Frontal cortex (tissue), 4 donors: Measurements from ENCODE around the gene USP3. TPM values are rescaled to one million over a fixed set of nuclear protein-coding genes. Genes with fewer than 3 reads are reported as not detected.
A peak's percentile ranks its signal among the peaks of the same experiment; 100 is the strongest.

Experiments used
- DNase-seq, 2 donors: peaks; one replicate each; pipeline ENCODE4 v3.0.0; 2012; ENCODE audit warnings: low spot score in 2 of 2
- FAIRE-seq: peaks from 2 replicates; lab custom pipeline; 2012; peaks lifted over from hg19 to GRCh38; lab: Jason Lieb, UNC
- total RNA-seq: library from RNA; depleted of rRNA; stranded (reverse); fragments of >200 nt; gene quantifications from one replicate; pipeline ENCODE4 v1.2.3, GENCODE V29; 2014
- donor health status: control.
- donor health status: control.
- donor health status: control.

USP3 gene
- total RNA-seq, 1 donor from 2014 or later, result 68.9 TPM

DNA sequence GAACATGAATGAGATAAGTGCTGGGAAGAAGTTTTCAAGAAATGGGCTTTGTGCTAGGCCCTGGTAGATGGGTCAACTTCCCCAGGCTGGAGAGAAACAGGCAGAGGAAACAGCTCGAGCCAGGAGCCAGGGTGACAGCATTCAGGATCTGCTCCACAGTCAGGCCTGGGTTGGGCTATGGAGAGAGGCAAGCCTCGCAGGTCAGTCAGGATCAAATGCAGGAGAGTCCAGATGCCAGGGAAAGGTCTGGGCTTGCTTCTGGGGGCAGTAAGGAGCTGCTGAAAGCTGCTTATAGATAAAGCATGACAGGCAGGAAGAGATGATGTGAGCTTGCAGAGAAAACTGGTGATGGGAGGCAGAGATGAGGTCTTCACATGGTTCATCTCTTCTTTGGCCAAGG is 11.0 kb upstream of the USP3 start:
- DNase-seq (no peak), FAIRE-seq (no peak)

DNA sequence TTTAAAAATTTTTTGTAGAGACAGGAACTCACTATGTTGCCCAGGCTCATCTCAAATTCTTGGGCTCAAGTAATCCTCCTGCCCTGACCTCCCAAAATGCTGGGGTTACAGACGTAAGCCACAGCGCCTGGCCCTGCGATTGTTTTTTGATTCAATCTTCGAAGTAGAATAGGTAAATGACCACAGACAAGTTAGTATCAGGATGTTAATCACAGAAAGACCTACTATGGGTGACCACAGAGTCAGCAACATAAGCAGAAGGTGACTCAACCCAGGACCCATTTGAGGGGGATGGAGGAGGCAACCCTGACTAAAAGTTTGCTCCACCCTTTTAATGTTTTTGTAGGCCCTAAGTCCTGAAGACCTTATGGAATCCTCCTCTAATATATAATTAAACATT is 10.0 kb upstream of the USP3 start:
- FAIRE-seq (no peak), DNase-seq (no peak)

DNA sequence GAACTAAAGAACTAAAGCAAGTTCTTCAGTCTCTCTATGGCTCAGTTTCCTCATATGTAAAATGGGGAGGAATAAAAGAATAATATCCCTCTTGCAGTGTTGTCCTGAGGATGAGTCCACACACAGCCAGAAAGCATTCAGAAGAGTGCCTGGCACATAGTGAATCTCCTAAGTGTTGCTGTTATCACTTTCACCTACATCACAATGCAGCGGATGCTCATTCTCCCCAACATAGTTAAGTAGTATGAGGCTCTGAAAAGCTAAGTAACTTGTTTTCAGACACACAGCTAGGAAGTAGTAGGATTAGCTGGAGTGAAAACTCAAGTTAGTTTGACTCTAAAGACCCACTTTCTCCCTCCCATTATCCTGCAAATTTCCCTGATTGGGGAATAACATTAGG is 9.1 kb upstream of the USP3 start:
- FAIRE-seq, result no peak
- no peak for DNase-seq

DNA sequence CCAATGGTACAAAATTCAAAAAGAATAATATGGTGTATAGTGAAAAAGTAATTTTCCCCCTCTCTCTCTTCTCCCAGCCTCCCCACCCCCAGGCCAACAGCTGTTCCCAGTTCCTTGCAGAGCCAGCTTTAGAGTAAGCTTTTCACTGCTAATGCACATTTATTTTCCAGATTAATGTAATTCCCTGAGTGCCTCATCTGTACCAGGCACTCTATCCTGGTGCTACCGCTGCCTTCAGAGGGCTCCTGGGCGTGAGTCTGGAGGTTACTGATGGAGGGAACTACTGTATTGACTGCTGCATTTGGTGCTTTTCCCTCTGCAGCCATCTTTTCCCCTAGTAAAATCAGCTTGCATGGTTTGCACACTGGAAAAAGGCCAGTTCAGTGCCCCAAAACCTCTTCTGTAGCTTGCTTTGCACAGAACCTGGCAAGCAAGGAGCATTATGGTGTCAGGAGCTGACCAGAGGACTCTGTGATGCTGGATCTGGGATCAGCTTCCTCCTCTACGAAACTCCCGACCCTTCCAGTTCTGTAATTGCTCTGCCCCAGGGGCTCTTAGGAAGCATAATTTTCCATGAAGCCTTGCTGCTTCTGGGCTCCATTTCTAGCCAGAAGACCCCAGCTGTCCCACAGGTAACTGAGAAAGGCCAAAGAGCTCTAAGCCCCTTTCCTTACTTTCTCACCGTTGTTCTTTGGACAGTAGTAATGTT is 8.5 kb upstream of the USP3 start:
- FAIRE-seq, result no peak
- DNase-seq, result no peak

DNA sequence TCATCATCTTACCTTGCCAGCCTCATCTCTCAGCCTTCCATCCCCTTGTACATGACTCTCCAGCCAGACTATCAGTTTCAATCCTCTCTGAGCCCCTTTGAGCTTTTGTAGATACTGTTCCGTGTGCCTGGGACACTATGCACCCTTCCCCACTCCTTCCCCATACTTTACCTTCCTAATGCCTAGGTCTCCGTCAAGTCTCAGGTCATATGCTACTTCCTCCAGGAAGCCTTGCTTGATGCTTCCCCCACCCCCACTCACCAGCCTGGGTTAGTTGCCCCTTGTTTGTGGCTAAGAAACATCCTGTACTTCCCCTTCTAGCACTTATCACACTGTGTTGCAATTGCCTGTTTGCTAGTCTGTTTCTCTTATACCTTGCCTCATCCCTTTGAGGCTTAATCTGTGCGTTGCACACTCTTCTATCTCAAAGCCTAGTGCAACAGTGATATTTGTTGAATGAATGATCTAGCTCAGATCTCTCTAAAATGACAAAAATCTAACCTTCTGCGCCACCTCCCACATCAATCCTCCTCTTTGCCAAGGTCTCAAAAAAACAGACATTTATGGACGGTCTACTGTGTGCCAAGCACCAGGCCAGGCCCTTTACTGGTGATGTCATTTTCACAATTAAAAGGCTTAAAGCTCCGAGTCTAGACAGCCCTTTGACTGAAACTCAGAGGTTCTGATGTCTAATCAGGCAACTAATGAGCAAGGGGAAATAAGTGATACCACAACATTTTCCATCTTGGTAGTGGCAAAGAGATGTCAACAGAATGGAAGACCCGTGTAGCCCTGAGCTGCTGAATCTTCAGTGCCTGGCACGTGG is 6.5 kb upstream of the USP3 start:
- DNase-seq (no peak), FAIRE-seq (no peak)

DNA sequence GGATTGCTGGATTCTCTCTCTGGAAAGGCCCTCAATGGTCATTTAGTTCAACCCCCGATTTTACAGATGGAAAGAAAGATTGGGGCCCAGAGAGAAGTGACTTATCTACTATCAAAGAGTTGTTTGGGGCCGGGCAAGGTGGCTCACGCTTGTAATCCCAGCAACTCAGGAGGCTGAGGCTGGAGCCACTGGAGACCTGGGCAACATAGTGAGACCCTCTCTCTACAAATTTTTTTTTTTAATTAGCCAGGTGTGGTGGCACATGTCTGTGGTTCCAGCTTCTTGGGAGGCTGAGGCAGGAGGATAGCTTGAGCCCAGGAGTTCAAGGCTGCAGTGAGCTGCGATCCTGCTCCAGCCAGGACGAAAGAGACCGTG is 5.2 kb upstream of the USP3 start:
- no peak for FAIRE-seq
- DNase-seq, result no peak

DNA sequence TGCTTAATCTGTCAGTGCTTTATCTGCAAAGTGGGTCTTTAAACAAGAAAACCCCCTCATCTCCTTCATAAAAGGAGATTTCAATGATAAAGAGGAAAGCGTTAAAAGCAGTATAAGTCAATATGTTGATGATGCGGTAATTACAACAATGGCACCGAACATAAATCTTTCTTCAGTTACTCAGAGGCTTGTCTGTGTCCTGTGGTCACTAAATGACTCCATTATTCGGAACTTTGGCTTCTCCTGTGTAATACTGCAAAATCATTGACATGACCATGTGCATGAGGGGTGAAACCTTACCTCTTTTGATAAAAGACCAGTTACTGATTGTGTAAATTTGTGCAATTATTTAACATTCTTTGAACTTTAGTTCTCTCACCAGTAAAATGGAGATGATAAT is 4.8 kb upstream of the USP3 start:
- DNase-seq (no peak), FAIRE-seq (no peak)

DNA sequence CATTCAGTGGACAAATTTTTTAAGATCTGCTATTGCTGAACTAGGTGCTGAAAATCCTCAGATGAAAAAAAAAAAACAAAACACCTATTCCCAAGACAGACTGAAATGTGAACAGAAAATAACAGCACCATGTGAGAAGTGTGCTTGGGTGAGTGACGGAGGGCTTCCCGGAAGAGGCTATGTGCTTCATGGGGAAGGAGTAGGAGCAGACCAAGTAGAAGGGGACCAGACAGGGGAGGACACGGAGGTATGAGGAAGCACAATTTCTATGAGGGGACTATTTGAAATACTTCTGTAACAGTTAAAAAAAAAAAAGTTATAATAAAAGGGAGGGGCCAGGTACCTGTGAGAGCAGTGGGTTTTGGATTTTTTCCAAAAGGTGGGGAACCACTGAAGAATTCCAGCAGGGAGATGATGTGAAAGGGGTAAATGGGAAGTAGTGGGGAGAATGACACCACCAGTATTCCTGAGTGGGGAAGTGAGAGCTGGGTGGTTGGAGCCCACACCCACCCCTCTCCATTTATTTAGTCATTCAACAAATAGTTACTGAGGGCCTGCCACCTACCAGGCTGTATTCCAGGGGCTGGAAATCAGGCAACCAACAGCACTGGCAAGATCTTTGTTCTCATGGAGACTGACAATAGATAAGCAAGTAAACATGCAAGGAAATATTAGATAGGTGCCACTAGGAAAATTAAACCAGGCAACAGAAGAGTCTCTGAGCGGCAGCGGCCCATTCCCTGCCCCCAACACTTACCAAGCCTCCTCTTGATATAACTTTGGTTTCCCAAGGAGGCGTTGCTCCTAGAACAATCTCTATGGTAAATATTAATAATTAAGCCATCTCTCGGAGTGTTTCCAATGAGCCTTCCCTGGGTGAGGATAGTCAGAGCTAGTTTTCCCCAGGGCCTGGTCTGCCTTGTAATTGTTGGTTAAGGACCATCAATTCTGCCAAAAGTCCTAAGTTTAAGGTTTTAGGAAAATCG is 3.8 kb upstream of the USP3 start:
- no peak for FAIRE-seq
- DNase-seq, result no peak

DNA sequence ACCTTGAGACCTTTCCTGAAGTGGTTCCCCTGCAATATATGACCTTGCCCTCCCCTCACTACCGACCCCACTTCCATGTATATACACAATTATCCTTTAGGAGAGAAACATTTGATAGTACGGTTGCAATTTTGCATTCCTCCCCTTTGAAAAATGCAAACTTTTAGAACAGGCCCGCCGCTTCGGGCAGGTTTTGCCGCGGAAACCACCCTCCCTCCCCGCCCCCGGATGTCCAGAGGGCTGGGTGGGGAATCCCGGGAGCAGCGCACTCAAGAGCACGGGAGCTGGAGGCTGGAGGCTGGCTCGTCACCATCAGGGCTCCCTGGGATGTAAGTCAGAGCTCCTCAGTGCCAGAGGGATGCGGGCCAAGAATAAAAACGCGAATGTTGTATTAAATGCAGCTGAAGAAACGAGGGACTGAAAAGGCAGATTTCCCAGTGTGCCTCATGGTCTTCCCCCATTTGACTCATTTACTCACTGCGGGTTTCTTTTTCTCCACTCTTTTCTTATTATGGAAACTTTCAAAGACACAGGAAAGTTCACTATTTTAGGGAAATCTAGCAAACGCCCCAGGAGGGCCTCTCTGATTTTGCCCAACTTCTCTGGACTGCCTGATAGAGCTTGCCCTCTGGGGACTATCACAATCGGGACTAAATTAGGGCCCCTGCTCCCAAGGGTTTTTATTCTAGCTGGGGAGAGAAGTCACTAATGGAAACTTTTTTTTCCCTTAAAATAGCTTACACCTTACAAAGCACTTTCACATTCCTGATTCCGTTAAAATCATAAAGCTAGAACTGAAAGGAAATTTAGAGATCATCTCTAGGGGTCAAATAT is 2.9 kb upstream of the USP3 start:
- no peak for FAIRE-seq

DNA sequence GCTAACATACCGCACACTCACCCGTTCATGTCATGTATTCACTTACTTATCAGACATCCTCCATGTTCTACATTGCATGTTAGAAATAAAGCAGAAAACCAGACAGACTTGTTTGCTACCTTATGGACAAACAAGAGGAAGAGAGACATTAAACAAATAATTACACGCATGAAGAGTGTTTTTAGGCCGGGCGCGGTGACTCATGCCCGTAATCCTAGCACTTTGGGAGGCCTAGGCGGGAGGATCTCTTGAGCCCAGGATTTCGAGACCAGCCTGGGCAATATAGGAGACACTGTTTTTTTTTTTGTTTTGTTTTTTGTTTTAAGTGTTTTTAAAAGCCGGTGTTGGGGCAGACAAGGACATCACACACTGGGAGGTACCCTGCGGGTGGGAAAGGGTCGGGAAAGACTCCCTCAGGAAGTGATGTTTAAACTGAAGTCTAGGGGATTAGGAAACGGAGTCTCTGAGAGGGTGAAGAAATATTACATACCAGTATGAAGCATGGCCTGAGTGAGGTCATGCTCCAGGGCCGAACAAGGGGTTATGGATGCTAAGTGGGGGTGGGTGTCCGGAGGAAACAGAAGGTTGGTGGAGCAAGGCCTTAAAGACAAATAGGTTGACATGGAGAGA is 2.1 kb upstream of the USP3 start:
- DNase-seq (no peak), FAIRE-seq (no peak)

More for the DNA sequence above, 2.9 kb upstream of the USP3 start:
- peak in 1 of 2 donors; percentile 65 for DNase-seq

DNA sequence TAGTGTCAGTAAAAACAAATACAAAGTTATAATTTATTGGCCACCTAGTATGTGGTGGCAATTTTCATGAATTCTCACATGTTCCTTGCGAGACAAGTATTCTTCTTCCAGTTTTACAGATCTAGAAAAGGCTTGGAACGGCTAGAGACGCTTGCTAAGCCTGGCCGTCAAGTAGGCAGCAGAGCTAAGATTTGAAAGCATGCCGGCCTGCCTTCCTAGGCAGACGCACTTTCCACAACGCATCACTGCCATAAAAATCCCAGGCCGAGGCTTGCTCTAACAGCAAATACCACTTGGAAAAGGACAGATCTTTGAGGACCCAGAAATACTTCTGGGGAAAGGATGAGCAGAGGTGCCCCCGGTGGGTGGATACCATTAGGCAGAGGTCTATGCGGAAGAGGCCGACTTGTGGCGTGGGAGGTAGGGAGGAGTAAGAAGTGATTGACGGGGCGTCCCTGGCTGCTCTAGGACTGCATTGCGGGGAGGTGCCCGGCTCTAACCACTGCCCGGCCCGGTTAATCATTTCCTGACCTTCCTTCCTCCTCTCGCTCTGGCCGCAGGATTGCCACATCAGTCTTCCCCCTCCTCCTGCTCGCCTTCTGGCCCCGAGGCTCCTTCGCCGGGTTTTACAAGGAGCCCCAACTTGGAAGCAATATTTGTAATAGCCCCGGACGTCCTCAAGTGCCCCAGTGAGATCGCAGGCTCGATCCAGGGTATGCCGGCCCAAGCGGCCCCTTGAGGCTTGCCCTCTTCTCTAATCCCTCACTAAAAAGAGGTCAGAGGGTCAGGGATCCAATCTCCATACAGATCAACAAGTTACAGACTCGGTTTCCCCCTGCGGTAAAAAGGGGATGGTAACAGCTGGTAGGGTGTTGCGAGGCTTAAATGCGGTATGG is 1.3 kb upstream of the USP3 start:
- FAIRE-seq (no peak), DNase-seq (peak in 1 of 2 donors; percentile 37)

DNA sequence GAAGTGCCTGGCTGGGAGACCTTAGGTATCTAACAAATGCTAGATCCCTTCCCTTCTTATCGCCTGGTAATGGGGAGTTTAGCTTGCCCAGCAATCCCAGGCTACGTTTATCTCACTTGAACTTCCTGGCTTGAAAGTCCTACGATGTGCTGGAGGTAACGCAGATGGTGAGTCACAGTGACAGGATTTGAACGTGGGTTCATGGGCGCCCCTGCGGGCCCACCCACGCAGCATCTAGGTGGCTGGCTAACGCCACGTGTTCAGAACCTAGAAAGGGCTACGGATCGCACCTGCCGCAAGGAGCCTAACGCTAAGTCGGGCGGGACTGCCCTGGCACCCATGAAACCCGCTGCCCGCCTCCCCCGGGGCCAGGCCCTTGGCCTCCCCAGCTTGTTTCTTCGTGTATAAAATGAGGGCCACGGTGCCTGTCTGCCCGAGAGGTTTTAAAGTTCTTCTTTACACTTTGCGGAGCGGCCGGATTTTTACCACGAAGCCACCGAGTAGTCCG is 600 bp upstream of the USP3 start:
- peak in 1 of 2 donors; percentile 44 for DNase-seq

DNA sequence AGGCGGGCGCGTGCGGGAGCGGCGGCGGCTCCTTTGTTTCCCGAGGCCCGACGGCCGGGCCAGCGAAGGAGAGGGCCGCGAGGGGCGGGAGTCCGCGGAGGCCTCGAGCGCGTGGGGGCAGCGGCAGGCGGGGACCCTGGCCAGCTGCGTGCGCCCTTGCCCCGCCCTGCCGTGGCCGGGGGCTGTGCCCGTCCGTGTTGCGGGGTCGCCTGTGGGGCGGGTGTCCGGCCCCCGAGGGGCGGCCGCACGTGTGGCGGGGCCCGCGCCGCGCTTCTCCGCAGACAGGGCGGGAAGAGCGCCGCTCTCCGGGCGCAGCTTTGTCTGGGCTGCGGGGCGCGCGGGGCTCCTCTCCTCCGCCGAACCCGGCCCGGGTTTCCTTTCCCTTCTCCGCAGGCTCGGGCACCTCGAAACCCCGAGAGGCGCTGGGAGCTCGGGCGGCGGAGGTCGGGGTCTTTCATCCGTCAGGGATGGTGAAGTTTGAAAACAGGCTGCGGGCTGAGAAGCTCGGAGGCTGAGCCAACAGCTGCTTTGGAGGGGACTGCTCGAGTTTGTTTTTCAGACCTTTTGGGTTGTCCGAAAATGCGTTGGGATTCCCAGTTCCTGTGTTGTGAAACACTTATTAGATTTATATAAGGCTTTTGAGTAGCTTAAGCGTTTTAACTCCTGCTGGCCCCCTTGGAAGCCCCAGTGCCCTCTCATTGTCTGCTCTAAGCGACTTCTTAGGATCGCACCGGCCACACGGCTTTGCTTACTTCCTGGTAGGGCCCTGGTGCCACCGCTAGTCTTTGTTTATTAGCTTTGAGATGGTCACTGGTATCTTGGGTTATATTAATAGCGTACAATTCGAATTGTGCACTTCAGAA is 817 bp downstream of the USP3 start:
- DNase-seq, result peak in 1 of 2 donors; percentile 41
- FAIRE-seq, result no peak

More for the DNA sequence above, 600 bp upstream of the USP3 start:
- no peak for FAIRE-seq

DNA sequence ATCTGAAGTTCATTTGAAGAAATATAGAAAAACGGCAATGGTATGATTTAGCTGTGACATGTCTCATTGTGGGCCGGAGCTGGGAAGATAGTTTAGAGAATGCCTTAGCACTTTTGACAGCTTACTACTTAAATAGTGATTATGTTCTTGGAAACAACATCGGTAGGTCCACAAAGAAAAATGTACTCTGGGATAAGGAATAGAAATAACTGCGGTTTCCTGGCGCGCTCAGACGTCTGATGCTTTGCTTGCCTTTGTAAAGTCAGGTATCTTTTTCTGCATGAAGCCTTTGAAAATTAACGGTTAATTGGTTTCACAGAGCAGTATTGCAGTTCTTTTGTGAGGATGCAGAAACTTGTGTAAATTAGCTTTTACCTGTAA is 1.4 kb downstream of the USP3 start:
- FAIRE-seq (no peak), DNase-seq (no peak)

DNA sequence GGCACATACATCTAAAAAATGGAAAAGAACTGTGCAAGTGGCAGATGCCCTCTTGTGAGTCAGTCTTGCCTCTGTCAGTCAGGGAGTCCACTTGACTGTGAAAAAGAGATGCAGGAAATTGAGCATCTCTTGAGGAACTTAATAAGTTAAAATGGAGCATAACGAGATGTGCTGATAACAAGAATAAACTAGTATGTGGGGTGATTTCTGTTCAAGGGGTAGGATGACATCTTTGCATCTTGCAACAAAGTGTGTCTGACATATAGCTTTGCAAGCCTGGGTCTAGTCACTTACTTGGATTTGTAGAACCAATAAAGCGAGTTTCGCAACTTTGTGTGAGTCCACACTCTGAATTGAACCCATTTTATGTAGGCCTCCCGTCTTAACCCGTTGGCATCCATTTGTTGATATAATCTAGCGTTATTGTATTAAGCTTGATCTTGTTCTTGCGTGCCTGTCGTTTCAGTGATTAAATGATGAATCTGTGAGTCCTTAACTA is 2.2 kb downstream of the USP3 start:
- FAIRE-seq, result no peak
- DNase-seq, result no peak

DNA sequence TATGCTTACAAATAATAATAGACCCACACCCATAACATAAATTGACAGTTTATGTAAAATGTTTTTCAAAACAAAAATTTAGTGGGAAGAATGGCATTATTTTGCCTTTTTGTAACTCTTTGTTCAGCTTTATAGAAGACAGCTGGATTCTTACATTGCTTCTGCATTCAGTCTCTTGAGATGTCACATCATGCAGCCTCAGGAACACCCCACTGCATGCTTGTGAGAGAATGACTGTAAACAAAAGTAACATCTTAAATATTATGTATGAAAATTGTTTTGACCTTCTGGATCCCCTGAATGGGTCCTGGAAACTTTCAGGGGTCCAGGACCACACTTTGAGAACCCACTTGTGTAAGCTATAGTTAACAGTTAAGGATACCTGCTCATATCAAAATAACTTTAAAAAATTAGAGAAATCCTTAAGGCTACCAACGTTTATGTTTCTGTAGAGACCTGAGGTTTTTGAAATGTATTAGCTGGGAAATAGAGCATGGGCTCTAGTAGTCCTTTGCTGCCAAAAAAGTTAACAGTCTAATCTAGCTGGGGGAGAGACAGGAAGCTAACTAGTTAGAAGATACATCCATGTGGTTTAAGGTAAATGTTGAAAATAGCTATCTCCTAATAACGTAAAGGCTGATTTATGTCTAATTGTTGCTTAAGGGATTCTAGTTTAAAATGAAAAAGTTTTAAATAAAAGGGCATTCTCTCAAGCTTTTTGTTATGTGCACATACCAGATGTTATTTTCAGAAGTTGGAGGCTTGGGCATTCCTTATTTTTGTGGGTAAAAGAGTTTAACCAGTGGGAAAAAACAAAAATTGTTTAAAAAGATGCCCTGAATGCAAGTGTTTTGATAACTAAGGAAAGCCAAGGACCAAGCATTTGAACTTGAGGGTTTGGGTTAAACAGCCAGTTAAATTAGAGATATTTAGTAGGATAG is 3.8 kb downstream of the USP3 start:
- DNase-seq (no peak), FAIRE-seq (no peak)
